Naive B cell (primary cell): Measurements from ENCODE around the gene SPAG9. TPM values are rescaled to one million over a fixed set of nuclear protein-coding genes. Genes with fewer than 3 reads are reported as not detected.

Source experiments
- ATAC-seq, 2 donors: fragments of 150-1000 bp; cut with Tn5 transposase; 2 replicates each; pipeline ENCODE4 v1.10.0; 2021; ENCODE audit warnings: low read depth in 2 of 2, mild to moderate bottlenecking in 2 of 2, moderate library complexity in 2 of 2
- DNase-seq: peaks from one replicate; pipeline ENCODE4 v3.0.0; 2022
- H3K27ac Mint-ChIP-seq, 6 donors: one replicate each; pipeline ENCODE4 v1.8.0; 2020 to 2022; ENCODE audit warnings: mild to moderate bottlenecking in 6 of 6, mixed read lengths in 6 of 6, moderate library complexity in 5 of 6, inconsistent platforms in 2 of 6
- H3K27me3 Mint-ChIP-seq, 3 donors: one replicate each; pipeline ENCODE4 v1.8.0; 2021 to 2022; ENCODE audit warnings: mixed read lengths in 3 of 3, mild to moderate bottlenecking in 1 of 3
- H3K36me3 Mint-ChIP-seq, 2 donors: one replicate each; pipeline ENCODE4 v1.8.0; 2020 to 2022; ENCODE audit warnings: mixed read lengths in 2 of 2, inconsistent platforms in 1 of 2, mild to moderate bottlenecking in 1 of 2
- H3K4me1 Mint-ChIP-seq, 3 donors: one replicate each; pipeline ENCODE4 v1.8.0; 2020 to 2022; ENCODE audit warnings: mixed read lengths in 3 of 3, inconsistent platforms in 1 of 3, mild to moderate bottlenecking in 1 of 3, moderate library complexity in 1 of 3
- H3K4me3 Mint-ChIP-seq, 8 donors: one replicate each; pipeline ENCODE4 v1.8.0; 2020 to 2022; ENCODE audit warnings: mild to moderate bottlenecking in 8 of 8, mixed read lengths in 8 of 8, moderate library complexity in 8 of 8, inconsistent platforms in 2 of 8
- H3K9me3 Mint-ChIP-seq, 7 donors: one replicate each; pipeline ENCODE4 v1.8.0; 2020 to 2022; ENCODE audit warnings: mixed read lengths in 7 of 7, mild to moderate bottlenecking in 5 of 7, inconsistent platforms in 2 of 7, moderate library complexity in 1 of 7
- polyA plus RNA-seq, 6 donors: library from polyadenylated mRNA; unstranded; fragments of 300-500 nt; fragmentation: Illumina TruSeq; gene quantifications; one replicate each; pipeline ENCODE4 v1.2.3, GENCODE V29; 2021; ENCODE audit warnings: low read depth in 6 of 6

Gene SPAG9
- polyA plus RNA-seq, 6 donors from 2014 or later: 1.9 to 7.2 (median 5.2) TPM

GRCh38 chr17:51153210-51154072 lies 32.8 kb upstream of the SPAG9 start, which contains the start of gene NME1:
NME1 (plus strand) TSS chr17:51153559; CDS start chr17:51155655, 2,096 bp downstream.
- ATAC-seq (peak; percentile 98), DNase-seq (peak; percentile 98)
- Mint-ChIP-seq H3K9me3 (no peaks in the 10 kb centered on the region), H3K27ac (no peak within 1 kb of the TSS), H3K36me3 (peaks cover 0 to 5% of the 10 kb centered on the region in 2 donors), H3K4me3 (peak within 1 kb of the TSS in 1 of 8 donors; percentile 9), H3K4me1 (peaks cover 0 to 10% (median 0%) of the 10 kb centered on the region in 3 donors), H3K27me3 (no peaks in the 10 kb centered on the region)

GRCh38 chr17:51152766-51153209 lies 32.1 kb upstream of the SPAG9 start:
- Mint-ChIP-seq H3K27me3 (no peaks in the 10 kb centered on the region), H3K27ac (no peak overlapping the region), H3K4me1 (peaks cover 0 to 10% (median 0%) of the 10 kb centered on the region in 3 donors), H3K36me3 (peaks cover 0 to 5% of the 10 kb centered on the region in 2 donors), H3K9me3 (no peaks in the 10 kb centered on the region), H3K4me3 (no peak overlapping the region)
- ATAC-seq (no peak), DNase-seq (no peak)

- peaks cover 0 to 4% of the 10 kb centered on the region in 2 donors for H3K36me3 Mint-ChIP-seq
- peak overlapping the region in 1 of 6 donors; percentile 33 for H3K27ac Mint-ChIP-seq
- ATAC-seq: no peak
- H3K9me3 Mint-ChIP-seq: no peaks in the 10 kb centered on the region
- peak overlapping the region in 1 of 8 donors; percentile 9 for H3K4me3 Mint-ChIP-seq
- no peaks in the 10 kb centered on the region for H3K4me1 Mint-ChIP-seq
- no peaks in the 10 kb centered on the region for H3K27me3 Mint-ChIP-seq
- no peak for DNase-seq
Observed at GRCh38 chr17:51150932-51151331, 30.3 kb upstream of the SPAG9 start.

GRCh38 chr17:51149163-51149562 lies 28.5 kb upstream of the SPAG9 start:
- no peaks in the 10 kb centered on the region for H3K9me3 Mint-ChIP-seq
- no peak overlapping the region for H3K4me3 Mint-ChIP-seq
- no peak for ATAC-seq

GRCh38 chr17:51147650-51148049 lies 27.0 kb upstream of the SPAG9 start:
- Mint-ChIP-seq H3K4me1 (no peaks in the 10 kb centered on the region), H3K9me3 (no peaks in the 10 kb centered on the region), H3K27me3 (no peaks in the 10 kb centered on the region), H3K27ac (peak overlapping the region in 1 of 6 donors; percentile 4), H3K36me3 (no peaks in the 10 kb centered on the region), H3K4me3 (no peak overlapping the region)
- ATAC-seq (no peak), DNase-seq (no peak)

More at GRCh38 chr17:51149163-51149562, 28.5 kb upstream of the SPAG9 start:
- no peaks in the 10 kb centered on the region for H3K4me1 Mint-ChIP-seq
- no peak for DNase-seq
- H3K27ac Mint-ChIP-seq: no peak overlapping the region
- no peaks in the 10 kb centered on the region for H3K27me3 Mint-ChIP-seq
- H3K36me3 Mint-ChIP-seq: no peaks in the 10 kb centered on the region

- no peak for ATAC-seq
- DNase-seq: no peak
- no peak overlapping the region for H3K4me3 Mint-ChIP-seq
- no peaks in the 10 kb centered on the region for H3K9me3 Mint-ChIP-seq
- H3K27me3 Mint-ChIP-seq: peaks cover 0 to 5% (median 4%) of the 10 kb centered on the region in 3 donors
- no peak overlapping the region for H3K27ac Mint-ChIP-seq
- H3K36me3 Mint-ChIP-seq: no peaks in the 10 kb centered on the region
- no peaks in the 10 kb centered on the region for H3K4me1 Mint-ChIP-seq
Observed at GRCh38 chr17:51144266-51145022, 23.8 kb upstream of the SPAG9 start.

GRCh38 chr17:51142597-51142996 lies 21.9 kb upstream of the SPAG9 start:
- DNase-seq: no peak
- Mint-ChIP-seq H3K27me3 (peaks cover 0 to 5% (median 4%) of the 10 kb centered on the region in 3 donors), H3K4me1 (no peaks in the 10 kb centered on the region), H3K27ac (peak overlapping the region in 1 of 6 donors; percentile 89), H3K4me3 (no peak overlapping the region), H3K36me3 (no peaks in the 10 kb centered on the region), H3K9me3 (no peaks in the 10 kb centered on the region)
- no peak for ATAC-seq

- no peak for DNase-seq
- Mint-ChIP-seq H3K9me3 (no peaks in the 10 kb centered on the region), H3K4me1 (no peaks in the 10 kb centered on the region), H3K27me3 (peaks cover 0 to 5% (median 4%) of the 10 kb centered on the region in 3 donors), H3K27ac (no peak overlapping the region), H3K4me3 (no peak overlapping the region), H3K36me3 (no peaks in the 10 kb centered on the region)
- no peak for ATAC-seq
Observed at GRCh38 chr17:51135956-51136355, 15.3 kb upstream of the SPAG9 start.

GRCh38 chr17:51133365-51133764 lies 12.7 kb upstream of the SPAG9 start:
- no peaks in the 10 kb centered on the region for H3K36me3 Mint-ChIP-seq
- peaks cover 0 to 4% (median 0%) of the 10 kb centered on the region in 3 donors for H3K27me3 Mint-ChIP-seq
- H3K4me3 Mint-ChIP-seq: no peak overlapping the region
- no peaks in the 10 kb centered on the region for H3K9me3 Mint-ChIP-seq
- no peak overlapping the region for H3K27ac Mint-ChIP-seq
- ATAC-seq (no peak), DNase-seq (no peak)
- no peaks in the 10 kb centered on the region for H3K4me1 Mint-ChIP-seq

GRCh38 chr17:51132964-51133319 lies 12.3 kb upstream of the SPAG9 start:
- no peaks in the 10 kb centered on the region for H3K36me3 Mint-ChIP-seq
- DNase-seq (no peak), ATAC-seq (no peak)
- no peak overlapping the region for H3K27ac Mint-ChIP-seq
- no peaks in the 10 kb centered on the region for H3K9me3 Mint-ChIP-seq
- no peak overlapping the region for H3K4me3 Mint-ChIP-seq
- H3K27me3 Mint-ChIP-seq: peaks cover 0 to 4% (median 0%) of the 10 kb centered on the region in 3 donors
- no peaks in the 10 kb centered on the region for H3K4me1 Mint-ChIP-seq

GRCh38 chr17:51128076-51128475 lies 7.4 kb upstream of the SPAG9 start:
- DNase-seq: no peak

GRCh38 chr17:51124640-51125503 lies 4.2 kb upstream of the SPAG9 start:
- ATAC-seq: no peak
- Mint-ChIP-seq H3K9me3 (peaks cover 0 to 6% (median 0%) of the 10 kb centered on the region in 7 donors), H3K4me3 (no peak overlapping the region), H3K4me1 (peaks cover 13 to 16% (median 13%) of the 10 kb centered on the region in 3 donors), H3K36me3 (no peaks in the 10 kb centered on the region), H3K27me3 (no peaks in the 10 kb centered on the region), H3K27ac (peak overlapping the region in 1 of 6 donors; percentile 39)
- no peak for DNase-seq

More at GRCh38 chr17:51128076-51128475, 7.4 kb upstream of the SPAG9 start:
- H3K36me3 Mint-ChIP-seq: no peaks in the 10 kb centered on the region
- peak overlapping the region in 1 of 8 donors; percentile 29 for H3K4me3 Mint-ChIP-seq
- no peak overlapping the region for H3K27ac Mint-ChIP-seq
- no peak for ATAC-seq
- H3K4me1 Mint-ChIP-seq: no peaks in the 10 kb centered on the region
- H3K27me3 Mint-ChIP-seq: peaks cover 0 to 4% (median 0%) of the 10 kb centered on the region in 3 donors
- no peaks in the 10 kb centered on the region for H3K9me3 Mint-ChIP-seq
